Hepatic stellate cell (primary cell): ENCODE data around the gene MCM8.

Source experiments
- DNase-seq: peaks from one replicate; pipeline ENCODE4 v3.0.0; 2011; ENCODE audit warnings: low spot score

MCM8 gene

GRCh38 chr20:5947276-5947675 is 3.2 kb upstream of the MCM8 start:
- no peak for DNase-seq

- peak; percentile 18 for DNase-seq
Measured at GRCh38 chr20:5949943-5950270, 545 bp upstream of the MCM8 start.

GRCh38 chr20:5967469-5967868 is 17.0 kb downstream of the MCM8 start:
- DNase-seq = peak; percentile 4

- DNase-seq = no peak
Measured at GRCh38 chr20:5968462-5968861, 18.0 kb downstream of the MCM8 start.

GRCh38 chr20:5969348-5969935 is 19.0 kb downstream of the MCM8 start:
- no peak for DNase-seq

- no peak for DNase-seq
Measured at GRCh38 chr20:5969940-5970339, 19.5 kb downstream of the MCM8 start.

- no peak for DNase-seq
Measured at GRCh38 chr20:5970381-5970780, 19.9 kb downstream of the MCM8 start.

- DNase-seq = no peak
Measured at GRCh38 chr20:5971203-5971602, 20.8 kb downstream of the MCM8 start.

GRCh38 chr20:5973172-5973571 is 22.7 kb downstream of the MCM8 start:
- DNase-seq = no peak

GRCh38 chr20:5973971-5974370 is 23.5 kb downstream of the MCM8 start:
- no peak for DNase-seq

- no peak for DNase-seq
Measured at GRCh38 chr20:5974531-5974930, 24.1 kb downstream of the MCM8 start.

GRCh38 chr20:5975778-5976177 is 25.3 kb downstream of the MCM8 start:
- no peak for DNase-seq

GRCh38 chr20:5977223-5977622 is 26.8 kb downstream of the MCM8 start:
- no peak for DNase-seq

- no peak for DNase-seq
Measured at GRCh38 chr20:5977975-5978374, 27.5 kb downstream of the MCM8 start.

- DNase-seq = no peak
Measured at GRCh38 chr20:5979801-5980200, 29.3 kb downstream of the MCM8 start.

GRCh38 chr20:5980720-5981538 is 30.5 kb downstream of the MCM8 start:
- no peak for DNase-seq

- DNase-seq = no peak
Measured at GRCh38 chr20:5987383-5987782, 36.9 kb downstream of the MCM8 start.

GRCh38 chr20:5989539-5989938 is 39.1 kb downstream of the MCM8 start:
- DNase-seq = no peak

- DNase-seq = no peak
Measured at GRCh38 chr20:5990946-5991345, 40.5 kb downstream of the MCM8 start.

- peak; percentile 12 for DNase-seq
Measured at GRCh38 chr20:5991623-5992441, 41.4 kb downstream of the MCM8 start.

- DNase-seq = no peak
Measured at GRCh38 chr20:5996765-5997164, 46.3 kb downstream of the MCM8 start.

- no peak for DNase-seq
Measured at GRCh38 chr20:5999783-6000182, 49.3 kb downstream of the MCM8 start.

- no peak for DNase-seq
Measured at GRCh38 chr20:6000871-6001270, 50.4 kb downstream of the MCM8 start.
